ENCODE results near the gene DDX42. TPM values are rescaled to one million over a fixed set of nuclear protein-coding genes. Genes with fewer than 3 reads are reported as not detected.

The DDX42 gene, protein sequence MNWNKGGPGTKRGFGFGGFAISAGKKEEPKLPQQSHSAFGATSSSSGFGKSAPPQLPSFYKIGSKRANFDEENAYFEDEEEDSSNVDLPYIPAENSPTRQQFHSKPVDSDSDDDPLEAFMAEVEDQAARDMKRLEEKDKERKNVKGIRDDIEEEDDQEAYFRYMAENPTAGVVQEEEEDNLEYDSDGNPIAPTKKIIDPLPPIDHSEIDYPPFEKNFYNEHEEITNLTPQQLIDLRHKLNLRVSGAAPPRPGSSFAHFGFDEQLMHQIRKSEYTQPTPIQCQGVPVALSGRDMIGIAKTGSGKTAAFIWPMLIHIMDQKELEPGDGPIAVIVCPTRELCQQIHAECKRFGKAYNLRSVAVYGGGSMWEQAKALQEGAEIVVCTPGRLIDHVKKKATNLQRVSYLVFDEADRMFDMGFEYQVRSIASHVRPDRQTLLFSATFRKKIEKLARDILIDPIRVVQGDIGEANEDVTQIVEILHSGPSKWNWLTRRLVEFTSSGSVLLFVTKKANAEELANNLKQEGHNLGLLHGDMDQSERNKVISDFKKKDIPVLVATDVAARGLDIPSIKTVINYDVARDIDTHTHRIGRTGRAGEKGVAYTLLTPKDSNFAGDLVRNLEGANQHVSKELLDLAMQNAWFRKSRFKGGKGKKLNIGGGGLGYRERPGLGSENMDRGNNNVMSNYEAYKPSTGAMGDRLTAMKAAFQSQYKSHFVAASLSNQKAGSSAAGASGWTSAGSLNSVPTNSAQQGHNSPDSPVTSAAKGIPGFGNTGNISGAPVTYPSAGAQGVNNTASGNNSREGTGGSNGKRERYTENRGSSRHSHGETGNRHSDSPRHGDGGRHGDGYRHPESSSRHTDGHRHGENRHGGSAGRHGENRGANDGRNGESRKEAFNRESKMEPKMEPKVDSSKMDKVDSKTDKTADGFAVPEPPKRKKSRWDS
- 101 TPM in 2 replicates for total RNA-seq (2014; rRNA removed; shearing (Covaris generic))
- 50.9 and 57.8 TPM in 2 replicates for polyA plus RNA-seq (2016; fragmentation: Nextera tagmentation; extraction: Ambion mirVana)
- long read RNA-seq, partial matches to known transcripts: 6 of 12 reads
- long read RNA-seq, other reads (novel, unspliced or antisense): 2 of 12 reads

DNA sequence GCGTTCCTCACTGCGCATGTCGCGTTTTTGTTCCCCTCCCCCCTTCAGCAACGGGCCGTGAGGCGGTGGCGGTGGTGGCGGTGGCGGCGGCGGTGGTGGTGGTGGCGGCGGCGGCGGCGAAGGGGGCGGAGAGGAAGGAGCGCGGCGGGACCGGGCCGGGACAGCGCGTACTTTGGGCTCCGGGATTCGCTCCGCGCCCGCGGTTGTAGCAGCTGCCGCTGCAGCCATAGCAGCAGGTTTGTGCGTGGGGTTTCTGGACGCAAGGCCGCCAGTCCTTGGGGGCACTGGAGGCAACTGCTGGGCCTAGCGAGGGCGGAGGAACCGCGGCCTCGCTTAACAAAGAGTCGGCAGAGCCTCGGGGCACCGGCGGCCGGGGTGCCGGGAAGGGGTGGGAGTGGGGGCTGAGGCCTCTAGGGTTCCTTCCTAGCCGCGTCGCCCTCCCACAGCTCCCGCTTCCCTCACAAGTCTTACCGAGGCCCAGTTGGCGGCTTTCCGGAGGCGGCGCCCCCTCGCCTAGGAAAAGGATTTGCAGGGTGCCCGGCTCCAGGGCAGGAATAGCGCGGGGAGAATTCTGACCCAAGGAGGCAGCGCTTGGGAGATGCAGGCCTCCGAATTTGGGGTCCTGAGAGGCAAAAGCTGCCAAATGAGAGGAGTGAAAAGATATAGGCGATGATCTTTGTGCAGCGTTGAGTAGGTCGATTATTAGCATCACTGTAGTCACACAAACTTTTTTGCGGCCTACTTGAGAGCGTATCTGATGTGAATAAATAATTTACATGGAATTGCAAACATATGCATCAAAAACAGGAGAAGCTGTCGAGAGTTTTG is at the start of gene DDX42:
Gene DDX42, plus strand, starts transcription at position 30 of the 828 bp plus-strand sequence. CDS start 12,880 bp downstream, outside the sequence.
- Histone ChIP-seq H3K9me2 (ENCODE audit: insufficient read depth) (no peaks in the 10 kb centered on the region), H3K79me2 (replicated peaks; ENCODE audit: insufficient read depth) (peaks cover 90% of the 10 kb centered on the region), H3K36me3 (ENCODE audit: insufficient read depth) (peaks cover 7% of the 10 kb centered on the region; the same call in 1 of the 2 replicates), H2AFZ (peak within 1 kb of the TSS; percentile 39; the same call in 1 of the 2 replicates), H4K20me1 (replicated peaks; ENCODE audit: insufficient read depth) (peaks cover 67% of the 10 kb centered on the region), H3K4me2 (peak within 1 kb of the TSS; percentile 96), H3K27me3 (ENCODE audit: insufficient read depth) (no peaks in the 10 kb centered on the region), H3F3A (replicated peaks; ENCODE audit: low read depth) (no peaks in the 10 kb centered on the region; the same call in 1 of the 2 replicates), H3K27ac (ENCODE audit: low read depth) (peak within 1 kb of the TSS; percentile 98), H3K4me1 (ENCODE audit: insufficient read depth) (peaks cover 22% of the 10 kb centered on the region), H3K4me3 (peak within 1 kb of the TSS; percentile 99)
- Mint-ChIP-seq H3K27ac (peak within 1 kb of the TSS; percentile 100), H3K4me3 (peak within 1 kb of the TSS; percentile 95), H3K9me3 (no peaks in the 10 kb centered on the region; the same call in 2 of the 3 replicates), H3K4me1 (peaks cover 17% of the 10 kb centered on the region), H3K36me3 (ENCODE audit: low read depth) (peaks cover 39% of the 10 kb centered on the region), H3K27me3 (ENCODE audit: insufficient read depth, low read depth, poor library complexity) (peaks cover 14% of the 10 kb centered on the region)
- TF ChIP-seq ZNF462 (CRISPR knock-in tag; IDR thresholded peaks at IDR 0.05) (no peak), POLR2AphosphoS5 (IDR thresholded peaks at IDR 0.05; ENCODE audit: low read depth) (peak; percentile 85), STAT1 (IDR thresholded peaks at IDR 0.05; ENCODE audit: unreplicated experiment) (no peak), CTCF (conservative IDR thresholded peaks at IDR 0.05; ENCODE audit: low read depth in 2 of 2) (peak; percentile 18 to 24; a peak in 3 of 4 replicates), ZNF331 (CRISPR knock-in tag; IDR thresholded peaks at IDR 0.05; ENCODE audit: low read depth) (no peak)
- ATAC-seq: peak; percentile 38
- DNase-seq (ENCODE audit: low spot score): peak; percentile 94
